ENCODE measurements around the gene SLC2A4RG. TPM values are rescaled to one million over a fixed set of nuclear protein-coding genes. Genes with fewer than 3 reads are reported as not detected.

SLC2A4RG gene
- total and polyA plus RNA-seq, 9 donors, result 2.2 to 199 (median 103) TPM

GRCh38 chr20:63789836-63790571 lies 50.4 kb downstream of the SLC2A4RG start:
- TF ChIP-seq CTCF (IDR thresholded peaks at IDR 0.05) (no peak), POLR2A (IDR thresholded peaks at IDR 0.05) (no peak), EP300 (IDR thresholded peaks at IDR 0.05) (no peak)
- Histone ChIP-seq H3K4me3 (no peak overlapping the region), H3K9me3 (no peaks in the 10 kb centered on the region), H3K27me3 (no peaks in the 10 kb centered on the region), H3K27ac (no peak overlapping the region), H3K4me1 (ENCODE audit: insufficient read depth) (peaks cover 10% of the 10 kb centered on the region), H3K36me3 (no peaks in the 10 kb centered on the region)
- intact Hi-C loops (cut with DNase I), result loop anchor here in 1 of 4 donors (5.0 kb wide), 1 partner anchor 72 kb away; the partner anchor contains the start of gene ABHD16B
- no peak for DNase-seq
- 82 to 90% (median 87%) methylated on average over 56 to 57 of the region's 57 CpGs for WGBS, 3 donors

- no peak for TF ChIP-seq CTCF (IDR thresholded peaks at IDR 0.05)
- no peak for TF ChIP-seq POLR2A (IDR thresholded peaks at IDR 0.05)
- H3K27ac ChIP-seq, result no peak overlapping the region
- intact Hi-C loops (cut with DNase I), result no loop called here
- H3K27me3 ChIP-seq, result no peaks in the 10 kb centered on the region
- no peaks in the 10 kb centered on the region for H3K36me3 ChIP-seq
- DNase-seq, result no peak
- no peak overlapping the region for H3K4me3 ChIP-seq
- peaks cover 10% of the 10 kb centered on the region for H3K4me1 ChIP-seq (ENCODE audit: insufficient read depth)
- WGBS, 3 donors, result 87 to 91% (median 90%) methylated on average over 37 of the region's 37 CpGs
- no peaks in the 10 kb centered on the region for H3K9me3 ChIP-seq
Measured at GRCh38 chr20:63790572-63791168, 51.1 kb downstream of the SLC2A4RG start.

GRCh38 chr20:63791497-63792156 lies 52.1 kb downstream of the SLC2A4RG start:
- Histone ChIP-seq H3K27ac (peak overlapping the region; percentile 25 to 81), H3K27me3 (no peaks in the 10 kb centered on the region), H3K4me1 (ENCODE audit: insufficient read depth) (peaks cover 10% of the 10 kb centered on the region), H3K4me3 (no peak overlapping the region), H3K36me3 (no peaks in the 10 kb centered on the region), H3K9me3 (no peaks in the 10 kb centered on the region)
- TF ChIP-seq CTCF (IDR thresholded peaks at IDR 0.05) (no peak), EP300 (IDR thresholded peaks at IDR 0.05) (no peak), POLR2A (IDR thresholded peaks at IDR 0.05) (no peak)
- WGBS, 3 donors, result 11 to 21% (median 13%) methylated on average over 23 of the region's 23 CpGs
- intact Hi-C loops (cut with DNase I), result no loop called here
- peak; percentile 73 to 82 (median 75) for DNase-seq

- Histone ChIP-seq H3K4me1 (ENCODE audit: insufficient read depth) (peaks cover 5% of the 10 kb centered on the region), H3K9me3 (no peaks in the 10 kb centered on the region), H3K36me3 (no peaks in the 10 kb centered on the region), H3K27me3 (no peaks in the 10 kb centered on the region), H3K27ac (peak overlapping the region in 1 of 2 donors; percentile 1), H3K4me3 (no peak overlapping the region)
- TF ChIP-seq POLR2A (IDR thresholded peaks at IDR 0.05), result no peak
- no peak for TF ChIP-seq CTCF (IDR thresholded peaks at IDR 0.05)
- no peak for TF ChIP-seq EP300 (IDR thresholded peaks at IDR 0.05)
- WGBS, 3 donors, result 74 to 82% (median 74%) methylated on average over 20 of the region's 20 CpGs
- intact Hi-C loops (cut with DNase I), result no loop called here
- DNase-seq, result no peak
Measured at GRCh38 chr20:63792866-63793265, 53.3 kb downstream of the SLC2A4RG start.

Small RNA genes within 50 kb of the gene (small RNA-seq; reads per million reads assigned to genes)
- not detected for gene LIME1
- gene TNFRSF6B, result not detected

Other genes with a start within 250 kb of the SLC2A4RG start
- gene EEF1A2, start 240.7 kb upstream of the SLC2A4RG start, total RNA-seq, result under 1 TPM; 0.36 to 0.94 (median 0.69) TPM
- 1 to 10 TPM in 1 of 2 donors, under 1 TPM in 1; 0.25 to 1.3 TPM for gene EEF1A2, start 240.7 kb upstream of the SLC2A4RG start, polyA plus RNA-seq
- gene PPDPF, start 219.0 kb upstream of the SLC2A4RG start, total RNA-seq, result 100 to 1,000 TPM in 6 of 7 donors, 10 to 100 TPM in 1; 53.8 to 315 (median 201) TPM
- 100 to 1,000 TPM in 1 of 2 donors, 1 to 10 TPM in 1; 4.9 to 232 TPM for gene PPDPF, start 219.0 kb upstream of the SLC2A4RG start, polyA plus RNA-seq
- gene PTK6, start 202.4 kb upstream of the SLC2A4RG start, total RNA-seq, result under 1 TPM in 5 of 7 donors, not detected in 2; 0.08 to 0.46 (median 0.15) TPM
- gene PTK6, start 202.4 kb upstream of the SLC2A4RG start, polyA plus RNA-seq, result under 1 TPM; 0.07 to 0.08 TPM
- gene SRMS, start 192.0 kb upstream of the SLC2A4RG start, total RNA-seq, result not detected
- not detected for gene SRMS, start 192.0 kb upstream of the SLC2A4RG start, polyA plus RNA-seq
- 1 to 10 TPM in 1 of 7 donors, under 1 TPM in 5, not detected in 1; 0.10 to 5.5 (median 0.36) TPM for gene FNDC11, start 185.6 kb upstream of the SLC2A4RG start, total RNA-seq
- under 1 TPM in 1 of 2 donors, not detected in 1; 0.35 TPM for gene FNDC11, start 185.6 kb upstream of the SLC2A4RG start, polyA plus RNA-seq
- 10 to 100 TPM in 6 of 7 donors, 1 to 10 TPM in 1; 9.4 to 19.6 (median 17.6) TPM for gene HELZ2, start 165.5 kb upstream of the SLC2A4RG start, total RNA-seq
- 10 to 100 TPM in 1 of 2 donors, 1 to 10 TPM in 1; 1.8 to 10.5 TPM for gene HELZ2, start 165.5 kb upstream of the SLC2A4RG start, polyA plus RNA-seq
- 10 to 100 TPM in 3 of 7 donors, 1 to 10 TPM in 4; 9.1 to 14.7 (median 9.7) TPM for gene GMEB2, start 112.7 kb upstream of the SLC2A4RG start, total RNA-seq
- 1 to 10 TPM; 4.1 to 8.6 TPM for gene GMEB2, start 112.7 kb upstream of the SLC2A4RG start, polyA plus RNA-seq
- gene STMN3, start 86.4 kb upstream of the SLC2A4RG start, total RNA-seq, result 10 to 100 TPM; 17.3 to 91.1 (median 58.7) TPM
- gene STMN3, start 86.4 kb upstream of the SLC2A4RG start, polyA plus RNA-seq, result 10 to 100 TPM in 1 of 2 donors, 1 to 10 TPM in 1; 7.4 to 62.1 TPM
- 10 to 100 TPM; 17.0 to 44.2 (median 24.1) TPM for gene RTEL1, start 81.5 kb upstream of the SLC2A4RG start, total RNA-seq
- gene RTEL1, start 81.5 kb upstream of the SLC2A4RG start, polyA plus RNA-seq, result 10 to 100 TPM in 1 of 2 donors, 1 to 10 TPM in 1; 6.2 to 11.9 TPM
- 1 to 10 TPM; 2.0 to 6.4 (median 4.1) TPM for gene TNFRSF6B, start 43.1 kb upstream of the SLC2A4RG start, total RNA-seq
- 1 to 10 TPM in 1 of 2 donors, not detected in 1; 7.0 TPM for gene TNFRSF6B, start 43.1 kb upstream of the SLC2A4RG start, polyA plus RNA-seq
- 10 to 100 TPM; 25.6 to 59.5 (median 47.4) TPM for gene ARFRP1, start 31.8 kb upstream of the SLC2A4RG start, total RNA-seq
- 10 to 100 TPM; 15.3 to 38.5 TPM for gene ARFRP1, start 31.8 kb upstream of the SLC2A4RG start, polyA plus RNA-seq
- gene ZGPAT, start 31.7 kb upstream of the SLC2A4RG start, total RNA-seq, result 10 to 100 TPM; 14.0 to 25.6 (median 18.9) TPM
- gene ZGPAT, start 31.7 kb upstream of the SLC2A4RG start, polyA plus RNA-seq, result 10 to 100 TPM in 1 of 2 donors, 1 to 10 TPM in 1; 1.7 to 26.4 TPM
- gene LIME1, start 3.1 kb upstream of the SLC2A4RG start, total RNA-seq, result 10 to 100 TPM in 4 of 7 donors, 1 to 10 TPM in 3; 7.5 to 21.6 (median 13.7) TPM
- gene LIME1, start 3.1 kb upstream of the SLC2A4RG start, polyA plus RNA-seq, result 10 to 100 TPM in 1 of 2 donors, under 1 TPM in 1; 0.15 to 15.6 TPM
- gene ZBTB46, start 91.5 kb downstream of the SLC2A4RG start, total RNA-seq, result 10 to 100 TPM; 11.4 to 55.1 (median 35.2) TPM
- gene ZBTB46, start 91.5 kb downstream of the SLC2A4RG start, polyA plus RNA-seq, result 10 to 100 TPM in 1 of 2 donors, 1 to 10 TPM in 1; 4.1 to 12.2 TPM
- not detected for gene ABHD16B, start 121.7 kb downstream of the SLC2A4RG start, total RNA-seq
- gene ABHD16B, start 121.7 kb downstream of the SLC2A4RG start, polyA plus RNA-seq, result under 1 TPM in 1 of 2 donors, not detected in 1; 0.57 TPM
- 10 to 100 TPM; 51.5 to 78.0 (median 68.8) TPM for gene TPD52L2, start 125.5 kb downstream of the SLC2A4RG start, total RNA-seq
- 10 to 100 TPM; 73.3 to 78.9 TPM for gene TPD52L2, start 125.5 kb downstream of the SLC2A4RG start, polyA plus RNA-seq
- gene DNAJC5, start 155.3 kb downstream of the SLC2A4RG start, total RNA-seq, result 10 to 100 TPM; 12.4 to 32.8 (median 26.5) TPM
- 10 to 100 TPM; 11.1 to 12.3 TPM for gene DNAJC5, start 155.3 kb downstream of the SLC2A4RG start, polyA plus RNA-seq
- 10 to 100 TPM; 32.0 to 58.6 (median 47.0) TPM for gene UCKL1, start 216.6 kb downstream of the SLC2A4RG start, total RNA-seq
- gene UCKL1, start 216.6 kb downstream of the SLC2A4RG start, polyA plus RNA-seq, result 10 to 100 TPM in 1 of 2 donors, 1 to 10 TPM in 1; 6.6 to 54.4 TPM
- gene ZNF512B, start 230.2 kb downstream of the SLC2A4RG start, total RNA-seq, result 10 to 100 TPM in 5 of 7 donors, 1 to 10 TPM in 2; 6.3 to 24.7 (median 22.3) TPM
- gene ZNF512B, start 230.2 kb downstream of the SLC2A4RG start, polyA plus RNA-seq, result 10 to 100 TPM in 1 of 2 donors, 1 to 10 TPM in 1; 2.5 to 14.0 TPM
- gene SAMD10, start 239.9 kb downstream of the SLC2A4RG start, total RNA-seq, result 1 to 10 TPM in 2 of 7 donors, under 1 TPM in 5; 0.20 to 3.1 (median 0.65) TPM
- gene SAMD10, start 239.9 kb downstream of the SLC2A4RG start, polyA plus RNA-seq, result under 1 TPM; 0.27 to 0.50 TPM
- gene PRPF6, start 241.4 kb downstream of the SLC2A4RG start, total RNA-seq, result 10 to 100 TPM; 46.5 to 84.9 (median 73.4) TPM
- gene PRPF6, start 241.4 kb downstream of the SLC2A4RG start, polyA plus RNA-seq, result 10 to 100 TPM; 60.0 to 61.6 TPM